SK-N-SH (cell line): ENCODE data around the gene KIF19. TPM values are rescaled to one million over a fixed set of nuclear protein-coding genes. Genes with fewer than 3 reads are reported as not detected.

Experiments
- CTCF ChIA-PET: fragments of 300-600, 350-600 bp; formaldehyde crosslinking; extraction: SDS; loops from one replicate; lab custom pipeline; 2021; lab: Yijun Ruan, JAX
- POLR2A ChIA-PET: fragments of 350-600 bp; sonication (Branson Sonifier 250); formaldehyde crosslinking; extraction: SDS; loops from one replicate; lab custom pipeline; 2020; ENCODE audit warnings: antibody characterized with exemption, inconsistent platforms; lab: Yijun Ruan, JAX
- DNase-seq: peaks from one replicate; pipeline ENCODE4 v3.0.0; 2012
- H2AFZ ChIP-seq: fragments of 200-600 bp; sonication (generic); 2 replicates; pipeline ENCODE4 v1.8.1; 2016; ENCODE audit warnings: antibody characterized with exemption, mild to moderate bottlenecking, low read depth
- H3F3A ChIP-seq: fragments of 200-600 bp; sonication (generic); replicated peaks from 2 replicates; pipeline ENCODE3; 2016; ENCODE audit warnings: antibody characterized with exemption, mild to moderate bottlenecking; ENCODE audit not compliant: insufficient read depth
- H3K27ac ChIP-seq, 2 experiments: fragments of 200-500 bp in 1 of 2; fragments of 200-600 bp in 1 of 2; sonication (Bioruptor generic) in 1 of 2; sonication (generic), shearing (Covaris generic) in 1 of 2; 2 replicates each; pipeline versions ENCODE4 v1.5.1 to v1.6.1; 2014 to 2016; ENCODE audit warnings: low read depth in 2 of 2, inconsistent platforms in 1 of 2, low read length in 1 of 2, mild to moderate bottlenecking in 1 of 2, mixed read lengths in 1 of 2
- H3K27me3 ChIP-seq: fragments of 200-600 bp; sonication (generic), shearing (Covaris generic); 2 replicates; pipeline ENCODE4 v1.6.1; 2016; ENCODE audit warnings: mixed run types; ENCODE audit not compliant: insufficient read depth
- H3K36me3 ChIP-seq, 2 experiments: fragments of 200-500 bp in 1 of 2; fragments of 200-600 bp in 1 of 2; sonication (Bioruptor generic) in 1 of 2; sonication (generic) in 1 of 2; replicated peaks in 1 of 2; 2 replicates each; pipeline versions ENCODE3 to v1.5.1; 2014 to 2016; ENCODE audit warnings: low read length in 1 of 2, mild to moderate bottlenecking in 1 of 2; ENCODE audit not compliant: insufficient read depth in 2 of 2, control insufficient read depth in 1 of 2
- H3K4me1 ChIP-seq, 2 experiments: fragments of 200-500 bp in 1 of 2; fragments of 200-600 bp in 1 of 2; sonication (Bioruptor generic) in 1 of 2; sonication (generic), shearing (Covaris generic) in 1 of 2; 2 replicates each; pipeline versions ENCODE4 v1.5.1 to v1.6.1; 2014 to 2016; ENCODE audit warnings: low read depth in 1 of 2, low read length in 1 of 2, mixed run types in 1 of 2; ENCODE audit not compliant: insufficient read depth in 2 of 2, control insufficient read depth in 1 of 2
- H3K4me2 ChIP-seq: fragments of 200-600 bp; sonication (generic), shearing (Covaris generic); 2 replicates; pipeline ENCODE4 v1.6.1; 2017; ENCODE audit warnings: mixed run types
- H3K4me3 ChIP-seq, 2 experiments: fragments of 200-500 bp in 1 of 2; fragments of 200-600 bp in 1 of 2; sonication (Bioruptor generic) in 1 of 2; sonication (generic), shearing (Covaris generic) in 1 of 2; 2 replicates each; pipeline versions ENCODE4 v1.5.1 to v1.8.1; 2014 to 2016; ENCODE audit warnings: low read depth in 2 of 2, inconsistent platforms in 1 of 2, low read length in 1 of 2, mild to moderate bottlenecking in 1 of 2, mixed read lengths in 1 of 2, moderate library complexity in 1 of 2
- H3K79me2 ChIP-seq: fragments of 200-600 bp; sonication (generic); 2 replicates; pipeline ENCODE4 v1.8.1; 2017; ENCODE audit warnings: mild to moderate bottlenecking; ENCODE audit not compliant: insufficient read depth
- H3K9ac ChIP-seq: fragments of 200-600 bp; sonication (generic); 2 replicates; pipeline ENCODE4 v1.6.1; 2017; ENCODE audit warnings: mixed run types
- H3K9me2 ChIP-seq: fragments of 200-600 bp; sonication (generic); 2 replicates; pipeline ENCODE4 v1.6.1; 2017; ENCODE audit warnings: mixed run types
- H3K9me3 ChIP-seq: fragments of 200-600 bp; sonication (generic); 2 replicates; pipeline ENCODE4 v1.6.1; 2017; ENCODE audit warnings: mixed run types, mild to moderate bottlenecking, moderate library complexity
- H4K20me1 ChIP-seq: fragments of 200-600 bp; sonication (generic); 2 replicates; pipeline ENCODE4 v1.6.1; 2017; ENCODE audit warnings: mild to moderate bottlenecking, mixed run types; ENCODE audit not compliant: insufficient read depth
- ELF1 ChIP-seq: IDR thresholded peaks from 2 replicates; pipeline ENCODE4 v1.4.0; 2012
- FOSL2 ChIP-seq: IDR thresholded peaks from 2 replicates; pipeline ENCODE4 v1.4.0; 2012; ENCODE audit warnings: low read depth, mild to moderate bottlenecking, moderate library complexity, borderline replicate concordance
- FOXJ3 ChIP-seq: sonication (generic); formaldehyde crosslinking; IDR thresholded peaks from 2 replicates; pipeline ENCODE4 v1.5.1; 2020; ENCODE audit warnings: mild to moderate bottlenecking, missing genetic modification reagents
- FOXM1 ChIP-seq: IDR thresholded peaks from 2 replicates; pipeline ENCODE4 v1.4.0; 2012; ENCODE audit warnings: low read depth, mild to moderate bottlenecking
- GABPA ChIP-seq: IDR thresholded peaks from 2 replicates; pipeline ENCODE4 v1.4.0; 2012; ENCODE audit warnings: low read depth, mild to moderate bottlenecking
- GATA2 ChIP-seq: sonication (generic); formaldehyde crosslinking; IDR thresholded peaks from 2 replicates; pipeline ENCODE4 v1.5.0; 2020; ENCODE audit warnings: mild to moderate bottlenecking, missing genetic modification reagents
- MEF2A ChIP-seq: IDR thresholded peaks from 2 replicates; pipeline ENCODE4 v1.4.0; 2012; ENCODE audit warnings: low read depth, borderline replicate concordance
- NRF1 ChIP-seq: IDR thresholded peaks from 2 replicates; pipeline ENCODE4 v1.6.1; 2012; ENCODE audit warnings: low read depth, mild to moderate bottlenecking, low read length
- POLR2AphosphoS5 ChIP-seq: IDR thresholded peaks from 2 replicates; pipeline ENCODE4 v1.6.1; 2012; ENCODE audit warnings: low read depth, low read length
- RAD21 ChIP-seq: IDR thresholded peaks from 2 replicates; pipeline ENCODE4 v1.6.1; 2012; ENCODE audit warnings: mild to moderate bottlenecking, low read length
- RCOR1 ChIP-seq: fragments of 150-350 bp; IDR thresholded peaks from 2 replicates; pipeline ENCODE4 v1.6.1; 2017; ENCODE audit warnings: antibody characterized with exemption, low read length
- SIN3A ChIP-seq: IDR thresholded peaks from 2 replicates; pipeline ENCODE4 v1.6.1; 2012; ENCODE audit warnings: low read depth, mild to moderate bottlenecking, low read length, moderate library complexity, borderline replicate concordance
- TAF1 ChIP-seq: IDR thresholded peaks from 2 replicates; pipeline ENCODE4 v1.6.1; 2012; ENCODE audit warnings: low read depth, mild to moderate bottlenecking, low read length, moderate library complexity, borderline replicate concordance
- TEAD4 ChIP-seq: IDR thresholded peaks from 2 replicates; pipeline ENCODE4 v1.4.0; 2012; ENCODE audit warnings: mild to moderate bottlenecking, borderline replicate concordance; ENCODE audit not compliant: insufficient read depth
- YY1 ChIP-seq: IDR thresholded peaks from 2 replicates; pipeline ENCODE4 v1.4.0; 2012; ENCODE audit warnings: low read depth, mild to moderate bottlenecking
- WGBS: methylation state at CpG from one replicate; pipeline ENCODE4 v1.1.6; 2017; ENCODE audit warnings: low lambda C conversion rate; 5-methylcytosine and 5-hydroxymethylcytosine counted together
- polyA plus RNA-seq, 3 experiments: library from polyadenylated mRNA; depleted of rRNA; stranded (reverse); fragments of >200 nt; gene quantifications; 2 replicates each; pipeline ENCODE4 v1.2.3, GENCODE V29; 2012
- TF ChIP-seq, protein P1 (sequence below): IDR thresholded peaks from 2 replicates; pipeline ENCODE4 v1.6.1; 2012; ENCODE audit warnings: mild to moderate bottlenecking, low read depth, low read length, moderate library complexity
- TF ChIP-seq, protein P2 (sequence below): IDR thresholded peaks from 2 replicates; pipeline ENCODE4; 2012
- TF ChIP-seq, protein P3 (sequence below): fragments of 150-350 bp; IDR thresholded peaks from 2 replicates; pipeline ENCODE4 v1.6.1; 2016; ENCODE audit warnings: mild to moderate bottlenecking, low read depth, low read length
- TF ChIP-seq, protein P4 (sequence below): fragments of 200-600 bp; sonication (generic); IDR thresholded peaks from 2 replicates; pipeline ENCODE4 v1.6.1; 2017; ENCODE audit warnings: antibody characterized with exemption, mild to moderate bottlenecking, moderate library complexity

KIF19 gene
- polyA plus RNA-seq, 1 of the 3 experiments (the other 2 are of a cell fraction), result not detected

DNA sequence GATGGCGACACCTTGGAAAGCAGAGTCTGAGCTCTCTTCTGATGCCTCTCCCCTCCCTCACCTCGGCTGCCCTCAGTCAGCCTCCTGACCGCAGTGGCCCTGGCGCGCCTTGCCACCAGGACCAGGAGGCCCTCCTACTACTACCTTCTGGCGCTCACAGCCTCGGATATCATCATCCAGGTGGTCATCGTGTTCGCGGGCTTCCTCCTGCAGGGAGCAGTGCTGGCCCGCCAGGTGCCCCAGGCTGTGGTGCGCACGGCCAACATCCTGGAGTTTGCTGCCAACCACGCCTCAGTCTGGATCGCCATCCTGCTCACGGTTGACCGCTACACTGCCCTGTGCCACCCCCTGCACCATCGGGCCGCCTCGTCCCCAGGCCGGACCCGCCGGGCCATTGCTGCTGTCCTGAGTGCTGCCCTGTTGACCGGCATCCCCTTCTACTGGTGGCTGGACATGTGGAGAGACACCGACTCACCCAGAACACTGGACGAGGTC, 45.7 kb downstream of the KIF19 start:
- Histone ChIP-seq H3F3A (no peaks in the 10 kb centered on the region), H2AFZ (no peak overlapping the region), H3K27me3 (no peaks in the 10 kb centered on the region), H3K4me3 (no peak overlapping the region), H3K9me2 (no peaks in the 10 kb centered on the region), H3K4me2 (no peak overlapping the region), H3K27ac (no peak overlapping the region), H3K79me2 (no peaks in the 10 kb centered on the region), H3K36me3 (no peaks in the 10 kb centered on the region), H3K9ac (no peak overlapping the region), H3K9me3 (no peaks in the 10 kb centered on the region), H3K4me1 (peaks cover 0 to 5% of the 10 kb centered on the region in 2 experiments; a peak in 1 of 4 replicates), H4K20me1 (no peaks in the 10 kb centered on the region)
- 63% methylated on average over 14 of the region's 26 CpGs for WGBS
- DNase-seq, result no peak
- CTCF ChIA-PET, result interaction anchor here (1.0 to 13.1 kb wide), 6 partner anchors 8 to 122 kb away, joined by 3 to 194 read pairs (median 25); partner anchors contain the start of gene BTBD17
- TF ChIP-seq, protein P1, sequence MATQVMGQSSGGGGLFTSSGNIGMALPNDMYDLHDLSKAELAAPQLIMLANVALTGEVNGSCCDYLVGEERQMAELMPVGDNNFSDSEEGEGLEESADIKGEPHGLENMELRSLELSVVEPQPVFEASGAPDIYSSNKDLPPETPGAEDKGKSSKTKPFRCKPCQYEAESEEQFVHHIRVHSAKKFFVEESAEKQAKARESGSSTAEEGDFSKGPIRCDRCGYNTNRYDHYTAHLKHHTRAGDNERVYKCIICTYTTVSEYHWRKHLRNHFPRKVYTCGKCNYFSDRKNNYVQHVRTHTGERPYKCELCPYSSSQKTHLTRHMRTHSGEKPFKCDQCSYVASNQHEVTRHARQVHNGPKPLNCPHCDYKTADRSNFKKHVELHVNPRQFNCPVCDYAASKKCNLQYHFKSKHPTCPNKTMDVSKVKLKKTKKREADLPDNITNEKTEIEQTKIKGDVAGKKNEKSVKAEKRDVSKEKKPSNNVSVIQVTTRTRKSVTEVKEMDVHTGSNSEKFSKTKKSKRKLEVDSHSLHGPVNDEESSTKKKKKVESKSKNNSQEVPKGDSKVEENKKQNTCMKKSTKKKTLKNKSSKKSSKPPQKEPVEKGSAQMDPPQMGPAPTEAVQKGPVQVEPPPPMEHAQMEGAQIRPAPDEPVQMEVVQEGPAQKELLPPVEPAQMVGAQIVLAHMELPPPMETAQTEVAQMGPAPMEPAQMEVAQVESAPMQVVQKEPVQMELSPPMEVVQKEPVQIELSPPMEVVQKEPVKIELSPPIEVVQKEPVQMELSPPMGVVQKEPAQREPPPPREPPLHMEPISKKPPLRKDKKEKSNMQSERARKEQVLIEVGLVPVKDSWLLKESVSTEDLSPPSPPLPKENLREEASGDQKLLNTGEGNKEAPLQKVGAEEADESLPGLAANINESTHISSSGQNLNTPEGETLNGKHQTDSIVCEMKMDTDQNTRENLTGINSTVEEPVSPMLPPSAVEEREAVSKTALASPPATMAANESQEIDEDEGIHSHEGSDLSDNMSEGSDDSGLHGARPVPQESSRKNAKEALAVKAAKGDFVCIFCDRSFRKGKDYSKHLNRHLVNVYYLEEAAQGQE, result no peak
- TF ChIP-seq, protein P2, sequence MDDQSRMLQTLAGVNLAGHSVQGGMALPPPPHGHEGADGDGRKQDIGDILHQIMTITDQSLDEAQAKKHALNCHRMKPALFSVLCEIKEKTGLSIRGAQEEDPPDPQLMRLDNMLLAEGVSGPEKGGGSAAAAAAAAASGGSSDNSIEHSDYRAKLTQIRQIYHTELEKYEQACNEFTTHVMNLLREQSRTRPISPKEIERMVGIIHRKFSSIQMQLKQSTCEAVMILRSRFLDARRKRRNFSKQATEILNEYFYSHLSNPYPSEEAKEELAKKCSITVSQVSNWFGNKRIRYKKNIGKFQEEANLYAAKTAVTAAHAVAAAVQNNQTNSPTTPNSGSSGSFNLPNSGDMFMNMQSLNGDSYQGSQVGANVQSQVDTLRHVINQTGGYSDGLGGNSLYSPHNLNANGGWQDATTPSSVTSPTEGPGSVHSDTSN, result no peak
- TF ChIP-seq ELF1 (no peak), RAD21 (no peak), FOSL2 (no peak), NRF1 (no peak), TEAD4 (no peak), GATA2 (CRISPR knock-in tag) (no peak), MEF2A (no peak), GABPA (no peak), FOXM1 (no peak), TAF1 (no peak), SIN3A (no peak), RCOR1 (no peak), POLR2AphosphoS5 (no peak), FOXJ3 (CRISPR knock-in tag) (no peak), YY1 (no peak)
- TF ChIP-seq, protein P3, sequence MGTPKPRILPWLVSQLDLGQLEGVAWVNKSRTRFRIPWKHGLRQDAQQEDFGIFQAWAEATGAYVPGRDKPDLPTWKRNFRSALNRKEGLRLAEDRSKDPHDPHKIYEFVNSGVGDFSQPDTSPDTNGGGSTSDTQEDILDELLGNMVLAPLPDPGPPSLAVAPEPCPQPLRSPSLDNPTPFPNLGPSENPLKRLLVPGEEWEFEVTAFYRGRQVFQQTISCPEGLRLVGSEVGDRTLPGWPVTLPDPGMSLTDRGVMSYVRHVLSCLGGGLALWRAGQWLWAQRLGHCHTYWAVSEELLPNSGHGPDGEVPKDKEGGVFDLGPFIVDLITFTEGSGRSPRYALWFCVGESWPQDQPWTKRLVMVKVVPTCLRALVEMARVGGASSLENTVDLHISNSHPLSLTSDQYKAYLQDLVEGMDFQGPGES, result no peak
- TF ChIP-seq, protein P4, sequence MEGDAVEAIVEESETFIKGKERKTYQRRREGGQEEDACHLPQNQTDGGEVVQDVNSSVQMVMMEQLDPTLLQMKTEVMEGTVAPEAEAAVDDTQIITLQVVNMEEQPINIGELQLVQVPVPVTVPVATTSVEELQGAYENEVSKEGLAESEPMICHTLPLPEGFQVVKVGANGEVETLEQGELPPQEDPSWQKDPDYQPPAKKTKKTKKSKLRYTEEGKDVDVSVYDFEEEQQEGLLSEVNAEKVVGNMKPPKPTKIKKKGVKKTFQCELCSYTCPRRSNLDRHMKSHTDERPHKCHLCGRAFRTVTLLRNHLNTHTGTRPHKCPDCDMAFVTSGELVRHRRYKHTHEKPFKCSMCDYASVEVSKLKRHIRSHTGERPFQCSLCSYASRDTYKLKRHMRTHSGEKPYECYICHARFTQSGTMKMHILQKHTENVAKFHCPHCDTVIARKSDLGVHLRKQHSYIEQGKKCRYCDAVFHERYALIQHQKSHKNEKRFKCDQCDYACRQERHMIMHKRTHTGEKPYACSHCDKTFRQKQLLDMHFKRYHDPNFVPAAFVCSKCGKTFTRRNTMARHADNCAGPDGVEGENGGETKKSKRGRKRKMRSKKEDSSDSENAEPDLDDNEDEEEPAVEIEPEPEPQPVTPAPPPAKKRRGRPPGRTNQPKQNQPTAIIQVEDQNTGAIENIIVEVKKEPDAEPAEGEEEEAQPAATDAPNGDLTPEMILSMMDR, result no peak
- POLR2A ChIA-PET, result no interaction called here
